ENCODE measurements around the gene MYH15. TPM values are rescaled to one million over a fixed set of nuclear protein-coding genes. Genes with fewer than 3 reads are reported as not detected.

The MYH15 gene
- total RNA-seq, 1 donor from 2014 or later: 0.52 TPM

- no peak overlapping the region for H3K4me3 ChIP-seq (ENCODE audit: low read length in 3 of 3)
- H3K27me3 ChIP-seq (ENCODE audit: control insufficient read depth in 3 of 3, insufficient read depth in 3 of 3, low read length in 3 of 3): no peaks in the 10 kb centered on the region
- H3K36me3 ChIP-seq (ENCODE audit: control insufficient read depth in 3 of 3, insufficient read depth in 3 of 3, low read length in 3 of 3): no peaks in the 10 kb centered on the region
- no peak overlapping the region for H3K27ac ChIP-seq (ENCODE audit: low read depth, low read length)
- H3K9ac ChIP-seq (ENCODE audit: low read depth in 1 of 3, low read length in 3 of 3): no peak overlapping the region
- no peaks in the 10 kb centered on the region for H3K4me1 ChIP-seq (ENCODE audit: control insufficient read depth in 3 of 3, insufficient read depth in 3 of 3, low read length in 3 of 3)
- no peaks in the 10 kb centered on the region for H3K9me3 ChIP-seq (ENCODE audit: control insufficient read depth in 3 of 3, low read length in 3 of 3)
Measured at GRCh38 chr3:108354562-108354961, 155.8 kb downstream of the MYH15 start.

- no peak overlapping the region for H3K9ac ChIP-seq (ENCODE audit: low read depth in 1 of 3, low read length in 3 of 3)
- H3K9me3 ChIP-seq (ENCODE audit: control insufficient read depth in 3 of 3, low read length in 3 of 3): no peaks in the 10 kb centered on the region
Measured at GRCh38 chr3:108352176-108352575, 158.2 kb downstream of the MYH15 start.

GRCh38 chr3:108346301-108347227, 163.8 kb downstream of the MYH15 start:
- Histone ChIP-seq H3K4me1 (ENCODE audit: control insufficient read depth in 3 of 3, insufficient read depth in 3 of 3, low read length in 3 of 3) (no peaks in the 10 kb centered on the region), H3K9me3 (ENCODE audit: control insufficient read depth in 3 of 3, low read length in 3 of 3) (no peaks in the 10 kb centered on the region), H3K4me3 (ENCODE audit: low read length in 3 of 3) (no peak overlapping the region), H3K36me3 (ENCODE audit: control insufficient read depth in 3 of 3, insufficient read depth in 3 of 3, low read length in 3 of 3) (no peaks in the 10 kb centered on the region), H3K9ac (ENCODE audit: low read depth in 1 of 3, low read length in 3 of 3) (no peak overlapping the region), H3K27me3 (ENCODE audit: control insufficient read depth in 3 of 3, insufficient read depth in 3 of 3, low read length in 3 of 3) (no peaks in the 10 kb centered on the region), H3K27ac (ENCODE audit: low read depth, low read length) (no peak overlapping the region)

More at GRCh38 chr3:108352176-108352575, 158.2 kb downstream of the MYH15 start:
- Histone ChIP-seq H3K36me3 (ENCODE audit: control insufficient read depth in 3 of 3, insufficient read depth in 3 of 3, low read length in 3 of 3) (no peaks in the 10 kb centered on the region), H3K4me3 (ENCODE audit: low read length in 3 of 3) (no peak overlapping the region), H3K27ac (ENCODE audit: low read depth, low read length) (no peak overlapping the region), H3K27me3 (ENCODE audit: control insufficient read depth in 3 of 3, insufficient read depth in 3 of 3, low read length in 3 of 3) (no peaks in the 10 kb centered on the region), H3K4me1 (ENCODE audit: control insufficient read depth in 3 of 3, insufficient read depth in 3 of 3, low read length in 3 of 3) (no peaks in the 10 kb centered on the region)

- Histone ChIP-seq H3K9ac (ENCODE audit: low read depth in 1 of 3, low read length in 3 of 3) (no peak overlapping the region), H3K27me3 (ENCODE audit: control insufficient read depth in 3 of 3, insufficient read depth in 3 of 3, low read length in 3 of 3) (no peaks in the 10 kb centered on the region), H3K9me3 (ENCODE audit: control insufficient read depth in 3 of 3, low read length in 3 of 3) (no peaks in the 10 kb centered on the region), H3K4me1 (ENCODE audit: control insufficient read depth in 3 of 3, insufficient read depth in 3 of 3, low read length in 3 of 3) (no peaks in the 10 kb centered on the region), H3K36me3 (ENCODE audit: control insufficient read depth in 3 of 3, insufficient read depth in 3 of 3, low read length in 3 of 3) (no peaks in the 10 kb centered on the region), H3K4me3 (ENCODE audit: low read length in 3 of 3) (no peak overlapping the region), H3K27ac (ENCODE audit: low read depth, low read length) (no peak overlapping the region)
Measured at GRCh38 chr3:108345492-108346205, 164.7 kb downstream of the MYH15 start.

- H3K9me3 ChIP-seq (ENCODE audit: control insufficient read depth in 3 of 3, low read length in 3 of 3): no peaks in the 10 kb centered on the region
- no peaks in the 10 kb centered on the region for H3K36me3 ChIP-seq (ENCODE audit: control insufficient read depth in 3 of 3, insufficient read depth in 3 of 3, low read length in 3 of 3)
- no peak overlapping the region for H3K27ac ChIP-seq (ENCODE audit: low read depth, low read length)
- H3K9ac ChIP-seq (ENCODE audit: low read depth in 1 of 3, low read length in 3 of 3): no peak overlapping the region
- no peaks in the 10 kb centered on the region for H3K27me3 ChIP-seq (ENCODE audit: control insufficient read depth in 3 of 3, insufficient read depth in 3 of 3, low read length in 3 of 3)
- no peaks in the 10 kb centered on the region for H3K4me1 ChIP-seq (ENCODE audit: control insufficient read depth in 3 of 3, insufficient read depth in 3 of 3, low read length in 3 of 3)
- H3K4me3 ChIP-seq (ENCODE audit: low read length in 3 of 3): no peak overlapping the region
Measured at GRCh38 chr3:108343491-108343890, 166.9 kb downstream of the MYH15 start.

GRCh38 chr3:108342837-108343486, 167.4 kb downstream of the MYH15 start:
- H3K4me3 ChIP-seq (ENCODE audit: low read length in 3 of 3): no peak overlapping the region
- no peaks in the 10 kb centered on the region for H3K4me1 ChIP-seq (ENCODE audit: control insufficient read depth in 3 of 3, insufficient read depth in 3 of 3, low read length in 3 of 3)
- no peaks in the 10 kb centered on the region for H3K27me3 ChIP-seq (ENCODE audit: control insufficient read depth in 3 of 3, insufficient read depth in 3 of 3, low read length in 3 of 3)
- no peaks in the 10 kb centered on the region for H3K36me3 ChIP-seq (ENCODE audit: control insufficient read depth in 3 of 3, insufficient read depth in 3 of 3, low read length in 3 of 3)
- H3K9me3 ChIP-seq (ENCODE audit: control insufficient read depth in 3 of 3, low read length in 3 of 3): no peaks in the 10 kb centered on the region
- no peak overlapping the region for H3K9ac ChIP-seq (ENCODE audit: low read depth in 1 of 3, low read length in 3 of 3)
- H3K27ac ChIP-seq (ENCODE audit: low read depth, low read length): no peak overlapping the region

GRCh38 chr3:108341911-108342310, 168.5 kb downstream of the MYH15 start:
- Histone ChIP-seq H3K36me3 (ENCODE audit: control insufficient read depth in 3 of 3, insufficient read depth in 3 of 3, low read length in 3 of 3) (no peaks in the 10 kb centered on the region), H3K27ac (ENCODE audit: low read depth, low read length) (no peak overlapping the region), H3K27me3 (ENCODE audit: control insufficient read depth in 3 of 3, insufficient read depth in 3 of 3, low read length in 3 of 3) (no peaks in the 10 kb centered on the region), H3K9ac (ENCODE audit: low read depth in 1 of 3, low read length in 3 of 3) (no peak overlapping the region), H3K9me3 (ENCODE audit: control insufficient read depth in 3 of 3, low read length in 3 of 3) (no peaks in the 10 kb centered on the region), H3K4me1 (ENCODE audit: control insufficient read depth in 3 of 3, insufficient read depth in 3 of 3, low read length in 3 of 3) (no peaks in the 10 kb centered on the region), H3K4me3 (ENCODE audit: low read length in 3 of 3) (no peak overlapping the region)

GRCh38 chr3:108338901-108339545, 171.4 kb downstream of the MYH15 start:
- Histone ChIP-seq H3K9me3 (ENCODE audit: control insufficient read depth in 3 of 3, low read length in 3 of 3) (no peaks in the 10 kb centered on the region), H3K9ac (ENCODE audit: low read depth in 1 of 3, low read length in 3 of 3) (no peak overlapping the region), H3K4me3 (ENCODE audit: low read length in 3 of 3) (no peak overlapping the region), H3K4me1 (ENCODE audit: control insufficient read depth in 3 of 3, insufficient read depth in 3 of 3, low read length in 3 of 3) (no peaks in the 10 kb centered on the region), H3K36me3 (ENCODE audit: control insufficient read depth in 3 of 3, insufficient read depth in 3 of 3, low read length in 3 of 3) (no peaks in the 10 kb centered on the region), H3K27ac (ENCODE audit: low read depth, low read length) (no peak overlapping the region), H3K27me3 (ENCODE audit: control insufficient read depth in 3 of 3, insufficient read depth in 3 of 3, low read length in 3 of 3) (no peaks in the 10 kb centered on the region)

GRCh38 chr3:108334701-108335100, 175.7 kb downstream of the MYH15 start:
- H3K9me3 ChIP-seq (ENCODE audit: control insufficient read depth in 3 of 3, low read length in 3 of 3): no peaks in the 10 kb centered on the region

More at GRCh38 chr3:108334701-108335100, 175.7 kb downstream of the MYH15 start:
- H3K27ac ChIP-seq (ENCODE audit: low read depth, low read length): no peak overlapping the region
- H3K9ac ChIP-seq (ENCODE audit: low read depth in 1 of 3, low read length in 3 of 3): no peak overlapping the region
- H3K36me3 ChIP-seq (ENCODE audit: control insufficient read depth in 3 of 3, insufficient read depth in 3 of 3, low read length in 3 of 3): no peaks in the 10 kb centered on the region
- H3K4me3 ChIP-seq (ENCODE audit: low read length in 3 of 3): no peak overlapping the region
- peaks cover 0 to 3% (median 0%) of the 10 kb centered on the region in 3 donors for H3K4me1 ChIP-seq (ENCODE audit: control insufficient read depth in 3 of 3, insufficient read depth in 3 of 3, low read length in 3 of 3)
- H3K27me3 ChIP-seq (ENCODE audit: control insufficient read depth in 3 of 3, insufficient read depth in 3 of 3, low read length in 3 of 3): no peaks in the 10 kb centered on the region

All from skeletal muscle tissue (tissue), 4 donors.